NT2/D1 (cell line): ENCODE measurements around the gene SERINC1.

Source experiments
- DNase-seq: peaks from one replicate; pipeline ENCODE4 v3.0.0-alpha.2; 2011; ENCODE audit warnings: low read depth, low spot score
- H3K27me3 ChIP-seq: 2 replicates; pipeline ENCODE4 v1.6.0; 2011; ENCODE audit warnings: mild to moderate bottlenecking; ENCODE audit not compliant: insufficient read length, insufficient read depth
- H3K36me3 ChIP-seq: 2 replicates; pipeline ENCODE4 v1.6.1; 2011; ENCODE audit warnings: mild to moderate bottlenecking, low read length, mixed read lengths; ENCODE audit not compliant: insufficient read depth, insufficient read length
- H3K4me1 ChIP-seq: 2 replicates; pipeline ENCODE4 v1.5.1; 2011; ENCODE audit not compliant: insufficient read depth, insufficient read length
- H3K4me3 ChIP-seq: 2 replicates; pipeline ENCODE4 v1.5.1; 2011; ENCODE audit warnings: low read depth; ENCODE audit not compliant: insufficient read length
- H3K9ac ChIP-seq: 2 replicates; pipeline ENCODE4 v1.6.0; 2011; ENCODE audit warnings: low read depth; ENCODE audit not compliant: insufficient read length
- H3K9me3 ChIP-seq: 2 replicates; pipeline ENCODE4 v1.5.1; 2011; ENCODE audit warnings: mild to moderate bottlenecking, low read length; ENCODE audit not compliant: insufficient read depth
- SUZ12 ChIP-seq: IDR thresholded peaks from 2 replicates; pipeline ENCODE4 v1.6.1; 2011; ENCODE audit not compliant: insufficient read length, insufficient read depth; ENCODE audit errors: extremely low read depth
- YY1 ChIP-seq: IDR thresholded peaks from 2 replicates; pipeline ENCODE4 v1.6.1; 2011; ENCODE audit not compliant: insufficient read length, insufficient read depth
- ZNF274 ChIP-seq: IDR thresholded peaks from 2 replicates; pipeline ENCODE4 v1.6.1; 2011; ENCODE audit warnings: mild to moderate bottlenecking, low read depth, low read length

Gene SERINC1

GRCh38 chr6:122432816-122433215 lies 38.8 kb downstream of the SERINC1 start:
- Histone ChIP-seq H3K36me3 (peaks cover 49% of the 10 kb centered on the region), H3K9ac (no peak overlapping the region), H3K4me3 (no peak overlapping the region), H3K27me3 (no peaks in the 10 kb centered on the region), H3K9me3 (no peaks in the 10 kb centered on the region; the same call in 1 of the 2 replicates), H3K4me1 (no peaks in the 10 kb centered on the region)
- TF ChIP-seq SUZ12 (no peak), ZNF274 (no peak), YY1 (no peak)
- DNase-seq = no peak

GRCh38 chr6:122431780-122432179 lies 39.8 kb downstream of the SERINC1 start:
- Histone ChIP-seq H3K9me3 (no peaks in the 10 kb centered on the region), H3K4me3 (no peak overlapping the region), H3K9ac (no peak overlapping the region), H3K4me1 (no peaks in the 10 kb centered on the region), H3K36me3 (peaks cover 57% of the 10 kb centered on the region), H3K27me3 (no peaks in the 10 kb centered on the region)
- TF ChIP-seq ZNF274 (no peak), SUZ12 (no peak), YY1 (no peak)
- DNase-seq = no peak

- TF ChIP-seq YY1 (no peak), SUZ12 (no peak), ZNF274 (no peak)
- H3K9ac ChIP-seq = no peak overlapping the region
- H3K9me3 ChIP-seq = no peaks in the 10 kb centered on the region
- H3K27me3 ChIP-seq = no peaks in the 10 kb centered on the region
- H3K4me1 ChIP-seq = no peaks in the 10 kb centered on the region
- no peak overlapping the region for H3K4me3 ChIP-seq
- no peak for DNase-seq
- peaks cover 63% of the 10 kb centered on the region for H3K36me3 ChIP-seq
Measured at GRCh38 chr6:122429323-122429722, 42.3 kb downstream of the SERINC1 start.

GRCh38 chr6:122428781-122429180 lies 42.8 kb downstream of the SERINC1 start:
- TF ChIP-seq ZNF274 = no peak
- TF ChIP-seq YY1 = no peak
- no peak for TF ChIP-seq SUZ12
- no peak for DNase-seq

GRCh38 chr6:122426597-122426996 lies 45.0 kb downstream of the SERINC1 start:
- Histone ChIP-seq H3K4me1 (no peaks in the 10 kb centered on the region), H3K9ac (no peak overlapping the region), H3K36me3 (peaks cover 66% of the 10 kb centered on the region), H3K27me3 (no peaks in the 10 kb centered on the region), H3K4me3 (no peak overlapping the region), H3K9me3 (no peaks in the 10 kb centered on the region)
- DNase-seq = no peak
- TF ChIP-seq ZNF274 = no peak
- no peak for TF ChIP-seq YY1
- no peak for TF ChIP-seq SUZ12

More at GRCh38 chr6:122428781-122429180, 42.8 kb downstream of the SERINC1 start:
- Histone ChIP-seq H3K27me3 (no peaks in the 10 kb centered on the region), H3K9me3 (no peaks in the 10 kb centered on the region), H3K4me3 (no peak overlapping the region), H3K9ac (no peak overlapping the region), H3K36me3 (peaks cover 59% of the 10 kb centered on the region), H3K4me1 (no peaks in the 10 kb centered on the region)

DNA sequence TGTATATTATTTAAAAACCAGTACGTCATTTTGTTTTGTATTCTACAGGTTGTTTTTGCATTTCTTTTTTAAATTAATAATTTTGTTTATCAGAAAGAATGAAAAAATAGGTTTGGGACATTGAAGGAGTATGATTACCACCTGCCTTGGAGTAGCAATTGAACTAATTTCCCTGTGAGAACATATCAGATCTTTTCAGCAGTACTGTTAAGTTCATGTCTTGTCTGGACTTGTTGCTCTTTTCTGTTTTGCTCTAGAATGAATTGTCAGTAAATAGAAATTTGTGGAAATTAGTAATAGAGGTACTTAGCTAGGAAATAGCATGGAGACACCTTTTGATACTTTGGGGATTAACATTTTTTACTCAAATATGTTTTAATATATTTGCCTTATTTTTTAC lies 47.9 kb downstream of the SERINC1 start:
- Histone ChIP-seq H3K27me3 (no peaks in the 10 kb centered on the region), H3K9ac (no peak overlapping the region), H3K9me3 (no peaks in the 10 kb centered on the region), H3K4me1 (no peaks in the 10 kb centered on the region), H3K36me3 (peaks cover 74% of the 10 kb centered on the region), H3K4me3 (no peak overlapping the region)
- no peak for DNase-seq
- TF ChIP-seq ZNF274 = no peak
- TF ChIP-seq YY1 = no peak
- TF ChIP-seq SUZ12 = no peak

DNA sequence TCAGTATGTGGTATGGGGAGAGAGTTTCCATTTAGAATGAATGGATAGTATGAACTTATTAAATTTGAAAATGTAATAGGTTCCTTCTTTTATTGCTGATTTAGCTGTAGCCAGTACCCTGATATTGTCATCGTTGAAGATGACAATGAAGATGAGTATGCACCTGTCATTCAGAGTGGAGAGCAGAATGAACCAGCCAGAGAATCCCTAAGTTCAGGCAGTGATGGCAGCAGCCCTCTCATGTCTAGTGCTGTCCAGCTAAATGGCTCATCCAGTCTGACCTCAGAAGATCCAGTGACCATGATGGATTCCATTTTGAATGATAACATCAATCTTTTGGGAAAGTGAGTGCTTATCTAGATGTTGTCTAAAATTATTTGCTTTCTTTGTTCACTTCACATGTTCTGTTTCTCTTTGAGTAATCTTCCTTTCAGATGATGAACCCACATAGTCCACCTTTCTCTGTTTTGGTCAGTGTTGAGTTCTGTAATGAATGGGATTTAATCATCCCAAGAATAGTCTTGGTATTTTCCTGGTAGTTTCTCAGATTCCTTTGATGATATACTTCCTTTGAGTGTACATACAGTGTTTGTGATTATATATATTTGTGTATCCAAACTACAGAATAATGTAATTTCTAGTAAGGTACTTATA lies 48.9 kb downstream of the SERINC1 start:
- Histone ChIP-seq H3K36me3 (peaks cover 72% of the 10 kb centered on the region), H3K27me3 (no peaks in the 10 kb centered on the region), H3K9me3 (no peaks in the 10 kb centered on the region), H3K4me1 (no peaks in the 10 kb centered on the region), H3K4me3 (no peak overlapping the region), H3K9ac (no peak overlapping the region)
- no peak for TF ChIP-seq ZNF274
- no peak for TF ChIP-seq YY1
- TF ChIP-seq SUZ12 = no peak
- no peak for DNase-seq
